GM18858 (cell line): Measurements from ENCODE around the gene DOCK7.
A peak's percentile ranks its signal among the peaks of the same experiment; 100 is the strongest.
"Not testable (repeated sequence)": the region's sequence is repeated elsewhere in the genome, so short reads cannot be mapped to it uniquely, and the experiment has no call there.

Source experiments
- ATAC-seq: cut with Tn5 transposase; IDR thresholded peaks from one replicate; pipeline ENCODE4 v1.9.1; 2021; ENCODE audit not compliant: unreplicated experiment

Gene DOCK7

DNA sequence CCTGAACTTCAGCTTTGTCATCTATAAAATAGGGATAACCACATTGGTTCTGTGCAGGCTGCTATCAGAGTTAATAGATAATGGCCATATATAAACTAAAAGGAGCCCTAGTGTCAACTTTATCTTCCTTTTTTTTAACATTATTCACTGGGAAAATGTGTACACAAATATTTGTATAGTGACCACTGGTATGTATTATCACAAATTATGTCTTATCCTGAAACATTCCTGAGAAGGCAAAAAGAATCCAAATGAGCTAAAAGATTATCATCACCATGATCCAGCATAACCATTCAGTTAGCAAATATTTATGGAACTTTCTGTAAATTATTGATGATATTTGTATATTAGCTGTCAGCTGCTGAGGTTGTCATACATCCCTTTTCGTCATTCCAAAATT, 74.3 kb downstream of the DOCK7 start:
- ATAC-seq = no peak

GRCh38 chr1:62613325-62613727, 74.9 kb downstream of the DOCK7 start:
- ATAC-seq = peak; percentile 88

DNA sequence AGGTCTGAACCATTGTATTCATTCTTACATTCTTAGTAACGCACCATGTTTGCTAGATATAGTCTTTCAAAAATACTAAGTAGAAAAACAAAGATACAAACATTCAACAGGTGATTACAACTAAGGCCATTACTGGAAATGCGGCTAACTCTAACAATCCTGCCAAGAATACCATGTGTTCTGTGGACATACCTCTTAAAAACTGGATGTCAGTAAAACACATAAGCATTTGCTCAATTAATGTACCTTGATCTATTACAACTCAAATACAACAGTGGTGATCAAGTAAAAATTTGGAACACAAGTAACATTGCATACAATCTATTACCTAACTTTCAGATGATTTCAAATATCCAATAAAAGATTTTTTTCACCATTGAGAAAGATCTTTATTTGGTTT, 75.4 kb downstream of the DOCK7 start:
- no peak for ATAC-seq

DNA sequence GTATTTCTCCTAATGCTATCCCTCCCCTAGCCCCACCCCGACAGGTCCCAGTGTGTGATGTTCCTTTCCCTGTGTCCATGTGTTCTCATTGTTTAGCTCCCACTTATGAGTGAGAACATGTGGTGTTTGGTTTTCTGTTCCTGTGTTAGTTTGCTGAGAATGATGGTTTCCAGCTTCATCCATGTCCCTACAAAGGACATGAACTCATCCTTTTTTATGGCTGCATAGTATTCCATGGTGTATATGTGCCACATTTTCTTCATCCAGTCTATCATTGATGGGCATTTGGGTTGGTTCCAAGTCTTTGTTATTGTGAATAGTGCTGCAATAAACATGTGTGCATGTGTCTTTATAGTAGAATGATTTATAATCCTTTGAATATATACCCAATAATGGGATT, 77.6 kb downstream of the DOCK7 start:
- not testable (repeated sequence) for ATAC-seq

- no peak for ATAC-seq
These were observed 79.3 kb downstream of the DOCK7 start for GRCh38 chr1:62608905-62609304.

GRCh38 chr1:62601457-62601856, 86.7 kb downstream of the DOCK7 start:
- ATAC-seq = no peak

DNA sequence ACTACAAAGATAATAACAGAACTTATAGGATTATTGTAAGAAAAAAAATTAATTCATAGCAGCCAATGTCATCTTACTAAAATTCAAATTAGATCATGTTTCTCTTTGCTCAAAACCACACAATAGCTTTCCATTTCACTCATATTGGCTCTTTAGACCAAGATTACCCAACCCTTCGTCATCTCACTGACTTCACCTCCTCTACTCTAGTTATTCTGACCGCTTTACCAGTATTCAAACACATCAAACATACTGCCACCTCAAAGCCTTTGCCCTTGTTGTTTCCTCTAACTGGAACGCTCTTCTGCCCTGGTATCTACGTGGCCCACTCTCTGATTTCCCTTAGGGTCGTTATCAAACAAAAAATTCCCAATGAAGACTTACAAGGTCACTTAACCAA, 89.1 kb downstream of the DOCK7 start:
- ATAC-seq = no peak

GRCh38 chr1:62597281-62597680, 90.9 kb downstream of the DOCK7 start, which contains the start of gene ANGPTL3:
Gene ANGPTL3 (plus strand): TSS chr1:62597520. CDS start chr1:62597567, 47 bp downstream.
- ATAC-seq = no peak

- no peak for ATAC-seq
These were observed 92.5 kb downstream of the DOCK7 start for GRCh38 chr1:62595647-62596046.

DNA sequence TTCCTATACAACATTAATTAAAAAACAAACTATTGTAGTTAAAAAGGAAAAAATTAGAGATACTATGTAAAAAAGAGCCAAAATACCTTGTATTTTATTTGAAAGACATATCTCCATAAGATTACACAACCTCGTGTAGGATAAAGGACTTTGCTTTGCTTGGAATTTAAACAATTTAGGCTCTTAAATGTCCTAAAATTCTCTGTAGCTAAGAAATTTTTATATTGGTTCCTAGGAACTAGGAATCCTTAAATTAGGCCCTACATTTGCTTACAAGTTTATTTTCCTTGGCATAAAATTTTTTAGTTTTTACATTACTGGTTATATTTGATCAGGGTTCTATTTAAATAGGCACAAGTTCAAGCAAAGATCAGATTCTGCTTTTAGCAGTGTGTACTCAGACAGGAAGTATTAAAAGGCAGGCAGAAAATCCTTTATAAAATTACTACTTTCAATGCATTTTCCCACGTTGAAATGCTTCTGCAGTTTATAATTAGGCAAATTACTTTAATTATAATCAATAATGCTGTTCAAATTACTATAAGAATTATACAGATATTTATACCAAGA, 94.3 kb downstream of the DOCK7 start:
- no peak for ATAC-seq

DNA sequence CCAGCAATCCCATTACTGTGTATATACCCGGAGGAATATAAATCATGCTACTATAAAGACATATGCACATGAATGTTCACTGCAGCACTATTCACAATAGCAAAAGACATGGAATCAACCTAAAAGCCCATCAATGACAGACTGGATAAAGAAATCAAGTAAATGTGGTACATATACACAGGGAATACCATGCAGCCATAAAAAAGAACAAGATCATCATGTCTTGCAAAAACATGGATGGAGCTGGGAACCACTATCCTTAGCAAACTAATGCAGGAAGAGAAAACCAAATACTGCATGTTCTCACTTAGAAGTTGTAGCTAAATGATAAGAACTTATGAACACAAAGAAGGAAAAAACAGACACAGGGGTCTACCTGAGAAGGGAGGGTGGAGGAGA, 97.2 kb downstream of the DOCK7 start:
- no peak for ATAC-seq

DNA sequence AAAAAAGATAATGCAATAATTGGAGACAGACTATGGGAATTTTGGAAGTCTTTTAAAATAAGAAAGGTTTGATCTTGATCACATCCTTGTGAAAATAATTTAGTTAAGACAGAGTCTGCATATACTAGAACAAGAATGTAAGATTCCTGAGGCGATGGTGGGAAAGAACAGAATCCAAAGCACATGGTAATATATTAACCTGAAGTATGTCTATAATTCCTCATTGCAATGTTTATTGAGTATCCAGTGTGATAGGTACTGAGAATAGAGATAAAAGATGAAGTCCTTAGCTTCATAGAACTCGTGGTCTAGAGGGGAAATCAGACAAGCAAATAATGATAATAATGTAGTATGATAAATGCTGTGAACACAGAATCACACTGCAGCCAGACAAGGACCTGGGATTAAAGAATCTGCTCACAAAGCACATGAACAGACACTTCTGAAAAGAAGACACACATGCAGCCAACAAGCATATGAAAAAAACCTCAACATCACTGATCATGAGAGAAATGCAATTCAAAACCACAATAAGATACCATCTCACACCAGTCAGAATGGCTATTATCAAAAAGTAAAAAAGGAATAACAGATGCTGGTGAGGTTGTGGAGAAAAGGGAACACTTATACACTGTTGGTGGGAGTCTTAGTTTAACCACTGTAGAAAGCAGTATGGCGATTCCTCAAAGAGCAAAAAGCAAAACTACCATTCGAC, 97.8 kb downstream of the DOCK7 start:
- ATAC-seq = no peak

GRCh38 chr1:62589321-62589720, 98.9 kb downstream of the DOCK7 start:
- ATAC-seq = no peak

GRCh38 chr1:62588000-62588399, 100.2 kb downstream of the DOCK7 start:
- no peak for ATAC-seq

DNA sequence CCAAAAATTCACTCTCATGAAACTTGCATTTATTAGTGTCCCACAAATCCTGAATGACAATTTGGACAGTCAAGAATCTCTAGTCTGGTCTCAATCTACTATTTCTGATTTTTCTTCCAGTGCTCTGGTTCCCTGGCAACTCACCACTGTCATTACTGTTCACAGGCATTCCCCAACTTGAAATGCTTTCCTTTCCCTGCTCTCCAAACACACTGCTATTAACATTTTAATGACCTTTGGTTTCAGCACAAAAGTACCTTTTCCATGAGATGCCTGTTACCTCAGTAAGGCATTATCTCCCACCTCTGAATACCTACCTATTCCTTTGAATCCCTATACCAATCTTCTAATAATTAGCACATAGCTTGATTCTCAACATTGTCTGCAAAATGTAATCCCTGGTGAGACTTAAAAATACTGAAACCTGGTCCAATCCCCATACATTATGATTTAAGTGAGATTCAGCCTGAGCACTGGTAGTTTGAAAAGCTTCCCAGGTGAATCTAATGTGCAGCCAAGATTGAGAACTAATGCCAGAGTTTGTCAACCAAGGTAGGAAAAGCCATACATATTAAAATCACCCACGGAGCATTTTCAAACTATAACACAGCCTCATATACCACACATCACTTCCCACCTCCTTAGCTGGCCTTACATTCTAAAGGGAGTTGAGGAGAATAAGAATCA, 102.6 kb downstream of the DOCK7 start:
- no peak for ATAC-seq

DNA sequence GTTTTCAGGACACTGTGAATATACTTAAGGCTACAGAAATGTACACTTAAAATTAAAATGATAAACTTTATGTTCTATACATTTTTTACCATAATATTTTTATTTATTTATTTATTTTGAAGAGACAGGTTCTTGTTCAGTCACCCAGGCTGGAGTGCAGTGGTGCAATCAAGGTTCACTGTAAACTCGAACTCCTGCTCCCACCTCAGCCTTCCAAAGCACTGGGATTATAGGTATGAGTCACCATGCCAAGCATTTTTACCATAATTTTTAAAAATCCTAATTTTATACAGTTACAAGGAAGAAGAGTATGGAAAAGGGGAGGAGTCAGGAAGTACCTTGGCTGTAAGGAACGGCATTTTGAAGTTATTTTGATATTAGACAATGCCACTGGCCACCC, 114.5 kb downstream of the DOCK7 start:
- no peak for ATAC-seq

GRCh38 chr1:62572476-62572875, 115.7 kb downstream of the DOCK7 start:
- ATAC-seq = no peak

DNA sequence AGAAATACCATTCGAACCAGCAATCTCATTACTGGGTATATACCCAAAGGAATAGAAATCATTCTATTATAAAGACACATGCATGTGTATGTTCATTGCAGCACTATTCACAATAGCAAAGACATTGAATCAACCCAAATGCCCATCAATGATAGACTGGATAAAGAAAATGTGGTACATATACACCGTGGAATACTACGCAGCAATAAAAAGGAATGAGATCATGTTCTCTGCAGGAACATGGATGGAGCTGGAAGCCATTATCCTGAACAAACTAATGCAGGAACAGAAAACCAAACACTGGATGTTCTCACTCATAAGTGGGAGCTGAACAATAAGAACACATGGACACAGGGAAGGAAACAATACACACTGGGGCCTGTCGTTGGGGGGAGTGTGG, 116.7 kb downstream of the DOCK7 start:
- not testable (repeated sequence) for ATAC-seq

DNA sequence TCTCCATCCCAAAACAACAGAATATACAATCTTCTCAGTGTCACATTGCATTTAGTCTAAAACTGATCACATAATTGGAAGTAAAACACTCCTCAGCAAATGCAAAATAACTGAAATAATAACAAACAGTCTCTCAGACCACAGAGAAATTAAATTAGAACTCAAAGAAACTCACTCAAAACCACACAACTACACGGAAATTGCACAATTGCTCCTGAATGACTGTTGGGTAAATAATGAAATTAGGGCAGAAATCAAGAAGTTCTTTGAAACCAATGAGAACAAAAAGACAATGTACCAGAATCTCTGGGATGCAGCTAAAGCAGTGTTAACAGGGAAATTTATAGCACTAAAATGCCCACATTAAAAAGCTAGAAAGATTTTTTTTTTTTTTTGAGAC, 120.3 kb downstream of the DOCK7 start:
- not testable (repeated sequence) for ATAC-seq

GRCh38 chr1:62567182-62567581, 121.0 kb downstream of the DOCK7 start:
- not testable (repeated sequence) for ATAC-seq

GRCh38 chr1:62561306-62561705, 126.9 kb downstream of the DOCK7 start:
- no peak for ATAC-seq

DNA sequence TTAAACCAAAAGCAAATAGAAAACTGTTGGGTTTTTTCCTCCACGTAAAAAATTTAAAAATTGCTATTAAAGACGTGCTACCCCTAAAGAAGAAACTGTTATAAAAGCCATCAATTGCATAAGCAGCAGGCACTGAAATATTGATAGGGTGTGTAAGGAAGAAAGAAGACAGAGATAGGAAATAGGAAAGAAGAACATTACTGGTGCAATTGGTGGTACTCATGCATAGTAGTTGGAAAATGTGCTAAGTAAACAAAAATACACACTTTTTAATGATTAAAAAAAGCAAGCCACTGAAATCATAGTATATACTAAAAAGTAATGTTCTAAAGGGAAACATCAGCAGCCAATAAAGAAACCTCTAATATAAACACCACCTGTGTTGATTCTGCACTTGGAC, 143.6 kb downstream of the DOCK7 start:
- no peak for ATAC-seq
